ENCODE data around the gene MBTPS1.
A peak's percentile ranks its signal among the peaks of the same experiment; 100 is the strongest.

The MBTPS1 gene

DNA sequence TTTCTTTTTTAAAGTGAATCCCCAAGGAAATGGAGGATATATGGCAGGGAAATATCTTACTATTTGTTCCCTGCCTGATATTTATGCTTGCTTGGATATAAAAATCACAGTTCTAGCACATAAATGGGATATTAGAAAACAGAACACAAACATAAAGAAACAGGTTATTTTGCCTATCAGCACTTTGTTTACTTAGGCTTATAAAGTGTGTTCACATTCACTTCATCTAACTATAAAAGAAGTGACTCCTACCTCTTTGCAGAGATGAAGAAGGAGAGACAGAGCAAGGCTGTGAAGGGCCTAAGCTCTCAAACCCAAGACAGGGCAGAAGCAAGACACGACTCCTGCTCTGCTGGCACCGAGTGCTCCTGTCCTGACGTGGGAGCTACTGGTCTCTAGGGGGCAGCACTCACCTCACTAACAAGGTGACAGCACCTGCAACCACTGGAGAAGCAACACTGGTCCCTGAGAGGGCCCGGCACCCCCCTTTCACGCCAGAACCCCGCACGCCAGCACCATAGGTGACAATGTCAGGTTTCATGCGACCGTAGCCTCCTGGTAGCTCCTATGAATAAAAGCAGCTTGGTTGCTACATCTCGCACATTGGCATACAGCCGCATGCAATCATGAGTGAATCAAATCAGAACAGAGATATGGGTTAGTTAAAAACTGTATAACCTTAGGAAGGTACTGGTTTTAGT is 32.0 kb downstream of the MBTPS1 start:
- peak; percentile 52 for DNase-seq (ENCODE audit: low read depth)
- H3K4me3 ChIP-seq (ENCODE audit: low read length), result no peak overlapping the region
- TF ChIP-seq CTCF (conservative IDR thresholded peaks at IDR 0.05; ENCODE audit: low read length), result peak; percentile 71

DNA sequence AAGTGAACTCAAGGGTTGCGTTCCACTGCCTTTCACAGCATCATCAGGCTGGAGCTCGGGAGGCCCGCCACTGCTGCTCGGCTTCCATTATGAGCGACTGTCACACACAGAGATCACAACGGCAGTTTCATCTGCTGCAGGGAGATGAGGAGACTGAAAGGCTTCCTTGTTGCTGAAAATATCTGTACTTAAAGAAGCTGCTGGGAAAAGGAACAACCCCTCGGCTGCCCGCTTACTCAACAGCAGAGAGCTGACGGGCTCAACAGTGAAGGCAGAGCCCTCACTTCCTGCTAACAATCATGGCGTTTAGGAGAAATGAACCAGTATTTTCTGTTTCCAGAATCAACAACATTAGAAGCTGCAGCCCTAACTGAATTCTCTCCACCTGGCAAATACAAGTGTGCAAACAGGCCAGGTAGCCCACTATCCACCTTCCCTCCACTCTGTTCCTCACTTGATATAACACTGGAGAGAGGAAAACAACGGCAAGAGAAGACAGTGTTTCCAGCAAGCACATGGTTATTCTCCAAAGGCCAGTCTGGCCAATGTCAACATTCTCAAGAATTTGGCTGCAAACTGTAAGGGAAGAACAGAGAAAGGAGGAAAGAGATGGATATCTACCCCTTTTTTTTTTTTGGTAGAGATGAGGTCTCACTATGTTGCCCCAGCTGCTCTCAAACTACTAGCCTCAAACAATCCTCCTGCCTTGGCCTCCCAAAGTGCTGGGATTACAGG is 33.7 kb downstream of the MBTPS1 start:
- TF ChIP-seq CTCF (conservative IDR thresholded peaks at IDR 0.05; ENCODE audit: low read length), result no peak
- no peak for DNase-seq (ENCODE audit: low read depth)
- H3K4me3 ChIP-seq (ENCODE audit: low read length), result no peak overlapping the region

- no peak for TF ChIP-seq CTCF (conservative IDR thresholded peaks at IDR 0.05; ENCODE audit: low read length)
- DNase-seq (ENCODE audit: low read depth), result no peak
- H3K4me3 ChIP-seq (ENCODE audit: low read length), result no peak overlapping the region
These were observed 34.6 kb downstream of the MBTPS1 start for GRCh38 chr16:84082110-84082509.

- no peak overlapping the region for H3K4me3 ChIP-seq (ENCODE audit: low read length)
- no peak for DNase-seq (ENCODE audit: low read depth)
- TF ChIP-seq CTCF (conservative IDR thresholded peaks at IDR 0.05; ENCODE audit: low read length), result no peak
These were observed 35.2 kb downstream of the MBTPS1 start for GRCh38 chr16:84081446-84081989.

DNA sequence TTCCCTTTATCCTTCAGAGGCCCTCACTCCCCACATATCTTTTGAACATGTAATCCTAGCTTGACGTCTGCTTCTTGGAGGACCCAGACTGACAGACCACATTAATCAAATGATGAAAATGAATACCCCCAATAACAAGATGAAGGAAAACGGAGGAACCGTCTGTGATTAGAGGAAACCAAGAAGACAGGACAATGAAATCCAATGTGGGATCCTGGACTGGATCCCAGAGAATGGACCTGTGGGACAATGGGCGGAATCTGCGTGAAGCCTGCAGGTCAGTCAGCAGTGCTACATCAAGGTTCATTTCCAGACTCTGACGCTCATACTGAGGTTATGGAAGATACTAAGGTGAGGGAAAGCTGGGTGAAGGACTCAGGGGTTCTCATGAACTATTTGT is 35.9 kb downstream of the MBTPS1 start:
- H3K4me3 ChIP-seq (ENCODE audit: low read length), result no peak overlapping the region
- no peak for DNase-seq (ENCODE audit: low read depth)
- no peak for TF ChIP-seq CTCF (conservative IDR thresholded peaks at IDR 0.05; ENCODE audit: low read length)

DNA sequence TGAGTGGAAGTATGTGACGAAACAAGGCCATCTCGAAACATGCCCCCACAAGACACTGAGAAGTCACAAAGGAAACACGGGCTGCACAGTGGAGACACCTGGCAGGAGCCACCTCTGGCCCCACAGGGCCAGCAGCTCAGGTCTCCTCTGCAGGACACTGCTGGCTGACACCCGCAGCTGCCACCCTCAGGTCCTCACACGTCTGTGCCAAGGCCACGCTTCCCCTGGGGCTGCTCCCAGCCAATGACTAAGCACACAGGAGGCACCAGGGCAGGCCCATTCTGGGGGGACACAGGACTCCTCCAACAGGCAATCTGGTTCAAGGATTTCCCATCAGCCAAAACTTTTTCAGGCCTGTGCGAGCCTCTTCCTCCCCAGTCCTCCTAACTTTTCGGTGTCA is 36.4 kb downstream of the MBTPS1 start:
- no peak for TF ChIP-seq CTCF (conservative IDR thresholded peaks at IDR 0.05; ENCODE audit: low read length)
- DNase-seq (ENCODE audit: low read depth), result no peak
- no peak overlapping the region for H3K4me3 ChIP-seq (ENCODE audit: low read length)

GRCh38 chr16:84079664-84080063 is 37.1 kb downstream of the MBTPS1 start:
- no peak for TF ChIP-seq CTCF (conservative IDR thresholded peaks at IDR 0.05; ENCODE audit: low read length)
- no peak overlapping the region for H3K4me3 ChIP-seq (ENCODE audit: low read length)
- no peak for DNase-seq (ENCODE audit: low read depth)
